GM19035 (cell line): ENCODE data around the gene CDK9.

ENCODE experiments used
- ATAC-seq: cut with Tn5 transposase; IDR thresholded peaks from one replicate; pipeline ENCODE4 v1.9.1; 2021; ENCODE audit not compliant: unreplicated experiment

Gene CDK9

GRCh38 chr9:127801955-127802575 is 16.2 kb downstream of the CDK9 start:
- ATAC-seq = no peak

GRCh38 chr9:127802576-127803443 is 17.0 kb downstream of the CDK9 start, which contains the start of gene FPGS:
FPGS (plus strand) TSS chr9:127802882; CDS start chr9:127802925, 43 bp downstream.
- ATAC-seq = peak; percentile 75

- no peak for ATAC-seq
Measured at GRCh38 chr9:127803507-127804352, 17.9 kb downstream of the CDK9 start.

GRCh38 chr9:127805620-127806019 is 19.8 kb downstream of the CDK9 start:
- ATAC-seq = no peak

- ATAC-seq = no peak
Measured at GRCh38 chr9:127806871-127807270, 21.0 kb downstream of the CDK9 start.

- no peak for ATAC-seq
Measured at GRCh38 chr9:127808347-127809001, 22.6 kb downstream of the CDK9 start.

GRCh38 chr9:127809002-127809539 is 23.2 kb downstream of the CDK9 start:
- no peak for ATAC-seq

GRCh38 chr9:127809540-127810377 is 23.9 kb downstream of the CDK9 start:
- no peak for ATAC-seq

GRCh38 chr9:127810378-127811187 is 24.7 kb downstream of the CDK9 start:
- no peak for ATAC-seq

- no peak for ATAC-seq
Measured at GRCh38 chr9:127812011-127812410, 26.2 kb downstream of the CDK9 start.

GRCh38 chr9:127812936-127813675 is 27.3 kb downstream of the CDK9 start:
- no peak for ATAC-seq

GRCh38 chr9:127813686-127814226 is 27.9 kb downstream of the CDK9 start:
- ATAC-seq = no peak

GRCh38 chr9:127814619-127815511 is 29.0 kb downstream of the CDK9 start:
- no peak for ATAC-seq

- ATAC-seq = no peak
Measured at GRCh38 chr9:127815512-127816361, 29.9 kb downstream of the CDK9 start.

GRCh38 chr9:127816362-127816725 is 30.5 kb downstream of the CDK9 start:
- ATAC-seq = no peak

GRCh38 chr9:127816728-127817127 is 30.9 kb downstream of the CDK9 start:
- ATAC-seq = no peak
